Esophagus muscularis mucosa (tissue), 4 donors: ENCODE measurements around the gene ZNF879. TPM values are rescaled to one million over a fixed set of nuclear protein-coding genes. Genes with fewer than 3 reads are reported as not detected.

Experiments
- DNase-seq: peaks from one replicate; pipeline ENCODE4 v3.0.0-alpha.2; 2017; ENCODE audit errors: extremely low spot score
- H3K27ac ChIP-seq, 4 donors: fragments of 200-600 bp; sonication (generic); replicated peaks in 1 of 4; 1 replicate in 3 of 4; 2 replicates in 1 of 4; pipeline ENCODE4 v1.5.1; 2016 to 2019; ENCODE audit warnings: mild to moderate bottlenecking in 1 of 4
- H3K27me3 ChIP-seq, 4 donors: fragments of 200-600 bp; sonication (generic); one replicate each; pipeline versions ENCODE4 v1.5.1 to v1.6.0; 2016 to 2019
- H3K36me3 ChIP-seq, 4 donors: fragments of 200-600 bp; sonication (generic); one replicate each; pipeline ENCODE4 v1.5.1; 2016 to 2019
- H3K4me1 ChIP-seq, 4 donors: fragments of 200-600 bp; sonication (generic); one replicate each; pipeline ENCODE4 v1.5.1; 2016 to 2019
- H3K4me3 ChIP-seq, 4 donors: fragments of 200-600 bp; sonication (generic); 1 replicate in 2 of 4; 2 replicates in 2 of 4; pipeline ENCODE4 v1.5.1; 2016 to 2019; ENCODE audit warnings: mild to moderate bottlenecking in 4 of 4, moderate library complexity in 1 of 4
- H3K9me3 ChIP-seq, 4 donors: fragments of 200-600 bp; sonication (generic); 1 replicate in 3 of 4; 2 replicates in 1 of 4; pipeline ENCODE4 v1.5.1; 2016 to 2019
- EP300 ChIP-seq: sonication (generic); formaldehyde crosslinking; IDR thresholded peaks from one replicate; pipeline ENCODE4 v1.6.1; 2017; ENCODE audit warnings: antibody characterized with exemption
- POLR2A ChIP-seq: fragments of 450-650 bp; IDR thresholded peaks from one replicate; pipeline ENCODE4 v1.6.1; 2017; ENCODE audit warnings: antibody characterized with exemption, moderate library complexity, mild to moderate bottlenecking, low read depth
- POLR2AphosphoS5 ChIP-seq, 2 donors: sonication (generic); formaldehyde crosslinking; IDR thresholded peaks; one replicate each; pipeline ENCODE4 v1.6.1; 2017; ENCODE audit warnings: antibody characterized with exemption in 2 of 2
- WGBS: methylation state at CpG from one replicate; pipeline ENCODE4 v1.1.5; 2018; 5-methylcytosine and 5-hydroxymethylcytosine counted together
- intact Hi-C: fragments of 100-400 bp; cut with DNase I; formaldehyde crosslinking; loops from one replicate; pipeline ENCODE4 v1.15.1; 2023
- total RNA-seq, 4 donors: library from RNA; depleted of rRNA; stranded (reverse); fragments of >200 nt; gene quantifications; one replicate each; pipeline versions ENCODE4 v1.1.0 to v1.2.1, GENCODE V29; 2016
- TF ChIP-seq, protein P1 (sequence below), 3 experiments: fragments of 200-600 bp in 2 of 3; fragments of 450-650 bp in 1 of 3; sonication (generic) in 2 of 3; IDR thresholded peaks; one replicate each; pipeline ENCODE4 v1.5.1; 2017 to 2019; ENCODE audit warnings: antibody characterized with exemption in 3 of 3, mild to moderate bottlenecking in 2 of 3, moderate library complexity in 1 of 3

Gene ZNF879
- total RNA-seq, 4 donors from 2014 or later: 4.3 to 6.4 (median 4.8) TPM

DNA sequence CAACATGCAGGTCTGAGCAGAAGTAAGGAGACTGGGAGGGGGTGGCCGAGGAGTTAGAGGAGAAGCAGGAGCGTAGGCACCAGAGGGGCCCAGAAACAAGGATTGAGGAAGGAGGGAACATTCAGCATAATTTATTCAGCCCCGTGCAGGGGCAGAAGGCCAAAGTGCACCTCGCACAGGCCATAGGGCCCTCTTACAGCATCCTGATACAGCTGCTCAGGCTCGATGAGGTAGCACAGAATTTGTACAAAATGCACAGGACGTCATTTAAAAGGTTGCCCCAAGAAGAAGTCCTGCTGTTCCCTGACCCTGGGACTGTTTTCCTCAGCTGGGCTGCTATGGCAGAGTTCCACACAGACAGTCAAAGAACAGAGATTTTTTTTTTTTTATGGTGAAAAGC, 26.4 kb upstream of the ZNF879 start:
- 69% methylated on average over 6 of the region's 6 CpGs for WGBS
- H3K36me3 ChIP-seq: no peaks in the 10 kb centered on the region
- H3K4me1 ChIP-seq: peaks cover 0 to 16% (median 3%) of the 10 kb centered on the region in 4 donors
- no peak for DNase-seq
- TF ChIP-seq, protein P1, sequence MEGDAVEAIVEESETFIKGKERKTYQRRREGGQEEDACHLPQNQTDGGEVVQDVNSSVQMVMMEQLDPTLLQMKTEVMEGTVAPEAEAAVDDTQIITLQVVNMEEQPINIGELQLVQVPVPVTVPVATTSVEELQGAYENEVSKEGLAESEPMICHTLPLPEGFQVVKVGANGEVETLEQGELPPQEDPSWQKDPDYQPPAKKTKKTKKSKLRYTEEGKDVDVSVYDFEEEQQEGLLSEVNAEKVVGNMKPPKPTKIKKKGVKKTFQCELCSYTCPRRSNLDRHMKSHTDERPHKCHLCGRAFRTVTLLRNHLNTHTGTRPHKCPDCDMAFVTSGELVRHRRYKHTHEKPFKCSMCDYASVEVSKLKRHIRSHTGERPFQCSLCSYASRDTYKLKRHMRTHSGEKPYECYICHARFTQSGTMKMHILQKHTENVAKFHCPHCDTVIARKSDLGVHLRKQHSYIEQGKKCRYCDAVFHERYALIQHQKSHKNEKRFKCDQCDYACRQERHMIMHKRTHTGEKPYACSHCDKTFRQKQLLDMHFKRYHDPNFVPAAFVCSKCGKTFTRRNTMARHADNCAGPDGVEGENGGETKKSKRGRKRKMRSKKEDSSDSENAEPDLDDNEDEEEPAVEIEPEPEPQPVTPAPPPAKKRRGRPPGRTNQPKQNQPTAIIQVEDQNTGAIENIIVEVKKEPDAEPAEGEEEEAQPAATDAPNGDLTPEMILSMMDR (IDR thresholded peaks at IDR 0.05): no peak
- TF ChIP-seq POLR2A (no peak), EP300 (no peak), POLR2AphosphoS5 (IDR thresholded peaks at IDR 0.05) (no peak)
- no peaks in the 10 kb centered on the region for H3K9me3 ChIP-seq
- no peak overlapping the region for H3K4me3 ChIP-seq
- intact Hi-C loops: no loop called here
- H3K27ac ChIP-seq: no peak overlapping the region
- peaks cover 0 to 51% (median 0%) of the 10 kb centered on the region in 4 donors for H3K27me3 ChIP-seq

DNA sequence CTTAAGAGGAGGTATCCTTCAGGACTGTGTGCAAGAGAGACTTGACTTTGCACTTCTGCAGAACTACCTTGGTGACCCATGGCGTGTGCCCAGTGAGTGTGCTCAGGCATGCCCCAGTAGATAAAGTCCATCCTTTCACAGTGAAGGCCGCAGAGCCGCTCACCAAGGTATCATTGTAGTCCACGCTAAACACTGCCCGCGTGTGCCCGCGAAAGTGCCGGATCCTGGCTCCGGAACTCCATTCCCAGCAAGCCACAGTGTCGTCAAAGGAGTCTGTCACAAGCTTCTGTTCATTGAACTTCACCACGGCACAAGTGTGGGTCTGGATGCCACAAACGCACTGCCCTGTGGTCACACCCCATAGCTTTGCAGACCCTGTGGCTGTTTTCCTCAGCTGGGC, 25.2 kb upstream of the ZNF879 start:
- Histone ChIP-seq H3K27ac (no peak overlapping the region), H3K4me3 (no peak overlapping the region), H3K4me1 (peaks cover 0 to 16% (median 3%) of the 10 kb centered on the region in 4 donors), H3K9me3 (peaks cover 0 to 4% (median 0%) of the 10 kb centered on the region in 4 donors), H3K27me3 (peaks cover 0 to 38% (median 0%) of the 10 kb centered on the region in 4 donors), H3K36me3 (no peaks in the 10 kb centered on the region)
- WGBS: 95% methylated on average over 3 of the region's 13 CpGs
- DNase-seq: no peak
- intact Hi-C loops: no loop called here
- TF ChIP-seq EP300 (no peak), POLR2A (no peak), POLR2AphosphoS5 (IDR thresholded peaks at IDR 0.05) (no peak)
- TF ChIP-seq, protein P1 (IDR thresholded peaks at IDR 0.05): no peak

DNA sequence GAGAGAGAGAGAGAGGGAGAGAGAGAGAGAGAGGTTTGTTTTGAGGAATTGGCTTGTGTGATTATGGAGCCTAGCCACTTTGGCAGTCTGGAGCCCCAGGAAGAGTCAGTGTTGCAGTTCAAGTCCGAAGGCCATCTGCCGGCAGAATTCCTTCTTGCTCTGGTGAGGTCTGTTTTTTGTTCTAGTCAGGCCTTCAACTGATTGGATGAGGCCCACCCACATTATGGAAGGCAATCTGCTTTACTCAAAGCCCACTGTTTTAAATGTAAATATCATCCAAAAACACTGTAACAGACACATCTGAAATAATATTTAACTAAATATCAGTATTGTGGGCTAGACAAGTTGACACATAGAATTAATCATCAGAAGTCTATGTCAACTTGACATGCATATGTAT, 17.0 kb upstream of the ZNF879 start:
- WGBS: 84% methylated on average over 2 of the region's 2 CpGs
- Histone ChIP-seq H3K4me3 (no peak overlapping the region), H3K36me3 (no peaks in the 10 kb centered on the region), H3K9me3 (peaks cover 0 to 35% (median 9%) of the 10 kb centered on the region in 4 donors), H3K4me1 (no peaks in the 10 kb centered on the region), H3K27me3 (no peaks in the 10 kb centered on the region), H3K27ac (no peak overlapping the region)
- DNase-seq: no peak
- intact Hi-C loops: no loop called here
- no peak for TF ChIP-seq EP300
- TF ChIP-seq, protein P1 (IDR thresholded peaks at IDR 0.05): no peak
- TF ChIP-seq POLR2A: no peak
- no peak for TF ChIP-seq POLR2AphosphoS5 (IDR thresholded peaks at IDR 0.05)

DNA sequence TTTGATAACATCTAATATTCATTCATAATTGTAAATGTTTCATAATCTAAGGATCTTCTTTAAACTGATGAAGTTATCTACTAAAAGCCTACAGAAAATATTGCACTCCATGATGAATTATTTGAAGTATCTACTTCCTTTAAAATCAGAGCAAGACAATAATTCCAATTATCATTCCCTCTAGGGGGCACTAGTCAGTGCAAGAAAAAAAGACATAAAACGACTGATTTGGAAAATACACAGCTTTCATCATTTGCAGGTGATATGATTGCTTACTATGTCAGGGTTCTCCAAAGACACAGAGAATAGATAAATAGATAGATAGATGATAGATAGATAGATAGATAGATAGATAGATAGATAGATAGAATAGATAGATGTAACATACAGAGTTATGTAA, 14.9 kb upstream of the ZNF879 start:
- no peak overlapping the region for H3K4me3 ChIP-seq
- intact Hi-C loops: no loop called here
- no peak overlapping the region for H3K27ac ChIP-seq
- 27% methylated on average over 1 of the region's 1 CpG for WGBS
- DNase-seq: no peak
- peaks cover 0 to 38% (median 12%) of the 10 kb centered on the region in 4 donors for H3K9me3 ChIP-seq
- H3K27me3 ChIP-seq: no peaks in the 10 kb centered on the region
- TF ChIP-seq POLR2A (no peak), EP300 (no peak), POLR2AphosphoS5 (IDR thresholded peaks at IDR 0.05) (no peak)
- TF ChIP-seq, protein P1 (IDR thresholded peaks at IDR 0.05): no peak
- H3K4me1 ChIP-seq: no peaks in the 10 kb centered on the region
- H3K36me3 ChIP-seq: no peaks in the 10 kb centered on the region

DNA sequence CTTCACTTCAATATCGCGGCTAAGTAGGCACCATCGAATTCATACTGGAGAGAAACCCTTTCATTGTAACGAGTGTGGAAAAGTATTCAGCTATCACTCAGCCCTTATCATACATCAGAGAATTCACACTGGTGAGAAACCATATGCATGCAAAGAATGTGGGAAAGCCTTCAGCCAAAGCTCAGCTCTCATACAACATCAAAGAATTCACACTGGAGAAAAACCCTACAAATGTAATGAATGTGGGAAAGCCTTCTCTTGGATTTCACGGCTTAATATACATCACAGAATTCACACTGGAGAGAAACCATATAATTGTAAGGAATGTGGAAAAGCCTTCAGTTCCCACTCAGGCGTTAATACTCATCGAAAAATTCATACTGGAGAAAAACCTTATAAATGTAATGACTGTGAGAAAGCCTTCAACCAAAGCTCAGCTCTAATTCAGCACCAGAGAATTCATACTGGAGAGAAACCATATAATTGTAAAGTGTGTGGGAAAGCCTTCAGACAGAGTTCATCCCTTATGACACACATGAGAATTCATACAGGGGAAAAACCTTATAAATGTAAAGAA, 9.5 kb downstream of the ZNF879 start:
- Histone ChIP-seq H3K27ac (no peak overlapping the region), H3K9me3 (peaks cover 51 to 100% (median 99%) of the 10 kb centered on the region in 4 donors), H3K27me3 (no peaks in the 10 kb centered on the region), H3K4me3 (peak overlapping the region in 1 of 4 donors; percentile 6), H3K36me3 (peaks cover 52 to 65% (median 58%) of the 10 kb centered on the region in 4 donors), H3K4me1 (no peaks in the 10 kb centered on the region)
- intact Hi-C loops: no loop called here
- WGBS: 98% methylated on average over 7 of the region's 7 CpGs
- no peak for DNase-seq
- TF ChIP-seq POLR2A: no peak
